Transverse colon (tissue), 4 donors: ENCODE measurements around the gene CLEC20A.

ENCODE experiments used
- CTCF ChIP-seq, 5 experiments: fragments of 200-600 bp in 3 of 5; fragments of 450-650 bp in 2 of 5; sonication (generic) in 3 of 5; IDR thresholded peaks; 1 replicate in 2 of 5; 2 replicates in 3 of 5; pipeline ENCODE4 v1.5.1; 2016 to 2017; ENCODE audit warnings: antibody characterized with exemption in 5 of 5, inconsistent platforms in 3 of 5, mild to moderate bottlenecking in 2 of 5, moderate library complexity in 1 of 5
- POLR2A ChIP-seq: fragments of 450-650 bp; IDR thresholded peaks from one replicate; pipeline ENCODE4 v1.6.1; 2016; ENCODE audit warnings: antibody characterized with exemption, mild to moderate bottlenecking, moderate library complexity
- POLR2AphosphoS5 ChIP-seq, 3 donors: sonication (generic); formaldehyde crosslinking; IDR thresholded peaks; one replicate each; pipeline ENCODE4 v1.6.1; 2016; ENCODE audit warnings: antibody characterized with exemption in 3 of 3

GRCh38 chr1:178527117-178527516 lies 30.4 kb upstream of the CLEC20A start:
- TF ChIP-seq CTCF (IDR thresholded peaks at IDR 0.05) (no peak), POLR2A (no peak), POLR2AphosphoS5 (IDR thresholded peaks at IDR 0.05) (no peak)
